HG03354 (cell line): Measurements from ENCODE around the gene CFAP45.

Experiments
- ATAC-seq: cut with Tn5 transposase; IDR thresholded peaks from one replicate; pipeline ENCODE4 v1.9.1; 2021; ENCODE audit warnings: mild to moderate bottlenecking; ENCODE audit not compliant: unreplicated experiment, poor library complexity, severe bottlenecking

Gene CFAP45, protein sequence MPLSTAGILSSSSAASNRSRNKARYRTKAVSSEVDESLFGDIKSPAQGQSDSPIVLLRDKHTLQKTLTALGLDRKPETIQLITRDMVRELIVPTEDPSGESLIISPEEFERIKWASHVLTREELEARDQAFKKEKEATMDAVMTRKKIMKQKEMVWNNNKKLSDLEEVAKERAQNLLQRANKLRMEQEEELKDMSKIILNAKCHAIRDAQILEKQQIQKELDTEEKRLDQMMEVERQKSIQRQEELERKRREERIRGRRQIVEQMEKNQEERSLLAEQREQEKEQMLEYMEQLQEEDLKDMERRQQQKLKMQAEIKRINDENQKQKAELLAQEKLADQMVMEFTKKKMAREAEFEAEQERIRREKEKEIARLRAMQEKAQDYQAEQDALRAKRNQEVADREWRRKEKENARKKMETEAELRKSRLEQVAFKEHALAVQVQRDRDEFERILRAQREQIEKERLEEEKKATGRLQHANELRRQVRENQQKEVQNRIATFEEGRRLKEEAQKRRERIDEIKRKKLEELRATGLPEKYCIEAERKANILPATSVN

DNA sequence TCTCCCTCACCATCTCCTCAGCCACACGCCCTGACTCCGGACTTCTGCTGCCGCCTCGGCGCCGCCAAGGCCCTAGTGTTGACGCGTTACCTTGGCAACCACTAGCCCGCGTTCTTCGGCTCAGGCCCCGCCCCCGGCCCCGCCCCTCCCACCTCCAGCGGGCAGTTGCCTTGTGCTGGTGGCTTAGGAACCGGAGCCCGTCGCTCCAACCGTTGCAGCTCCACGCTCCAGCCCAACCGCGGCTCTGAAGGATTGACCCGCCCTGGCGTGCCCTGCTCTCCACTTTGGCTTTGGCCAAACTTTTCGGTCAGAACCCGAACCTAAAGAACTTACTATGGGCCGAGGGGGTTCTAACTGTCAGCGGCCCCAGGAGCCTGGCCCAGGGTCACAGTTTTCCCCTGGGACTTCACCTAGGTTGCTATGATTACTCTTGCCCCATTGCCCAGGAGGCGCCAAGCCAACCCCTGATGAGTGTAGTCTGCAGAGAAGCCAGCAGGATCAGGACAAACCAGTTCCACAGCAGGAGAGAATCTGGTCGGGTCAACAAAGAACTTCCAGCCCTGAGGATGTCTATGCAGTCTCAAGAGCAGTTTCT lies at the start of gene CFAP45:
TSS of gene CFAP45 (minus strand) at position 80 of the 595 bp plus-strand sequence. CDS start at position 13, 67 bp downstream.
- ATAC-seq, result peak; percentile 61

DNA sequence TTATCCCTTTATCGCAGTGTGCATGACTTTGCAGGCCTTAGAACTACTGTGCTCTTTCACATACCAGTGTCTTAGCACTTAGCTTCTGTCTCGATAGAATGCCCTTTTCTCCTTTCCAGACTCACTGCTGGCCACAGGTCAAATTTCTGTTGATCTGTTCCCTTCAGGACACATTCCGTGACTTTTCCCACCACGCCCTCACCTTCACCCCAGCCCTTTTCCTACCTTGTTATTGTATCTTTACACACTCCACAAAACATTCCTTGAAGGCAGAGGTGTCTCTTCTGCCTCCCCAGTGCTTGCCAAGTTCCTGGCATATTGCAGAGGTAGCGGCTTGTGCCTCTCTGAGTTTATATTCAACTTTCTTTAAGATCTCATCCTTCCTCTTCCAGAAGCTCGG lies 49.2 kb upstream of the CFAP45 start:
- ATAC-seq, result no peak

DNA sequence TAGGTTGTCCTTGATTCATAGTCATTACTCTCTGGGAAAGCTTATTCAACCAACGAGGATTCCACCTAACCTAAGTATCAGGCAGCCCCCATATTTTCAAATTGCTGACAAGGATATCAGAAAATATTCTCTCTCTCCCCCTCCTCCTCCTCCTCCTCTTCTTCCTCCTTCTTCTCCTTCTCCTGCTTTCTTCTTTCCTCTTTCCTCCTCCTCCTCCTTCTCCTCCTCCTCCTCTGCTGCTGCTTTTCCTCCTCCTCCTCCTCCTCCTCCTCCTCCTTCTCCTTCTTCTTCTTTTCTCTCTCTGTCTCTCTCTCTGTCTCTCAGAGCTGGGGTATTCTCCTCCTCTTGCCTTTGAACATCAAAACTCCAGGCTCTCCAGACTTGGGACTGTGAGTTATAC lies 48.0 kb upstream of the CFAP45 start:
- no peak for ATAC-seq

DNA sequence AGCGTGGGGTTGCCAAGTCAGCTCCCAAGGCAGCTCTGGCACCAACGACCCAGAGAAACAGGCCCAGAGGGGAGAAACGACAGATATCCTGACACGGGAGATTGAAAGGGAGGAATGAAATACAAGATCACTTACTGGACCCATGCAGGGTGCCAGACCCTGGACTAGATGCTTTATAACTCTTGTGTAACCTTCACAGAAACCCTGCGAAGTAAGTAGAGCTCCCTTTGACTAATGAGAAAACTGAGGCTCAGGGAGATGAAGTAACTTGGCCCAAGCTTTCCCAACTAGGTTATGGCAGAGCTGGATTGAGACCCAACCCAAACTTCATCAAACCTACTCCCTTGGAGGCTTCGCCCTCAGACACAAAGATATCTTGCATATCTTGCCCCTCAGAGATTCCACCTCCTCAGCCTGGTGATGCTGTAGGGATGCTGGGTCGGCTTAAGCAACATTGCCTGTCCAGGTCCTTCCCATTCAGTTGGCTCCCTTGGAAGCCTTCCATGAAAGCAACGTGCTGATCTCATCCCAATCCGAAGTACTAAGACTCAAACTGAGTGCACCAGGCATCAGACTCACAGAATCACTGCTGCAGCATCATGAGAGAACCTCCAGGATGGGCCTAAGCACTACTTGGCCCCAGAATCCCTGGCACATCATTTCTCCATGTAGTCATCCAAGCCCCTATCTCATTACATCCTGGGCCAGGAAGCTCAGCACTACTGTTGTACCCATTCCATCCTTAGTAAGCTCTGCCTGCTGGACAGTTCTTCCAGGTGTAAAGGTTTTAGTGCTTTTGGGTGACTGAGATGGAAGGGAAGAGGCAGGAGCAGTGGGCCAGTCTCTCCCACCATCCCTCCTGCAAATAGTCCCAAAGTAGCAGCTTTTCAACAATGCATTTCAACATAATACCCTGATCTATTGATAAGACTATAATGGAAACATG lies 46.5 kb upstream of the CFAP45 start:
- no peak for ATAC-seq

DNA sequence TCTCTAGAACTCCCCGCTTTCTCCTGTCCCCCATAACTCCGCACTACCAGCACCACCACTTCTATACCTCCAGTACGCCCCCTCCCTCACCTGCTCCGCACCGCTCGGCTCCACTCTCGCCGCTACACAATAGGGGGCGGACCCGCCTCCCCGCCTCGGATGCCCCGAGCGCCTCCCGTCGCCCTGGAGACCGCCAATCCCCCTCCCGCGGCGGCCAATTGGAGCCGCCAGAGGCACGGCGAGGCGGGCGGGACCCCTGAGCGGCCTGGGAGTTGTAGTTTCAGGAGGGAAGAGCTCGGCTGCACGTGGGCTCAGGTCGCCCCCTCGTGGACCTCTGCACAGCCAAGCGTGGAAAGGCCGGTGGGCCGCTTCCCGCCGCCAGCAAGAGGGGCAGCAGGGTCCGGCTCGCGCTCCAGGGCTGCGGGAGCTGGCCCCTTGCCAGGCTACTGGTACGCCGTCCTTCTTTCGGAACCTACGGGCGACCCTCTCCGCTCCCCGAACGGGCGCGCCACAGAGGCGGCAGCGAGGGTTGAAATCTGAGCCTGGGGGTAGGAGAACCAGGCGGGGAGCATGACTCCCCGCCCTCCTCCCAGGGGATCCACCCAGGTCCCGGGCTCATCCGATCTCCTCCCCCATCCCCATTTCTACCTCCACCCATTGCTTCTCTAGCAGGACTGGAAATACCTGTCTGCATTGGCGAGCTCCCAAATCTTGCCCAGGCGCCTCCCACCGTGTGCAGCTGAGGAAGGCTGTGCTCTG lies 45.7 kb upstream of the CFAP45 start, which contains the start of gene IGSF9:
TSS of gene IGSF9 (minus strand) at position 131 of the 759 bp plus-strand sequence. CDS start 2,159 bp downstream, outside the sequence.
- peak; percentile 72 for ATAC-seq

DNA sequence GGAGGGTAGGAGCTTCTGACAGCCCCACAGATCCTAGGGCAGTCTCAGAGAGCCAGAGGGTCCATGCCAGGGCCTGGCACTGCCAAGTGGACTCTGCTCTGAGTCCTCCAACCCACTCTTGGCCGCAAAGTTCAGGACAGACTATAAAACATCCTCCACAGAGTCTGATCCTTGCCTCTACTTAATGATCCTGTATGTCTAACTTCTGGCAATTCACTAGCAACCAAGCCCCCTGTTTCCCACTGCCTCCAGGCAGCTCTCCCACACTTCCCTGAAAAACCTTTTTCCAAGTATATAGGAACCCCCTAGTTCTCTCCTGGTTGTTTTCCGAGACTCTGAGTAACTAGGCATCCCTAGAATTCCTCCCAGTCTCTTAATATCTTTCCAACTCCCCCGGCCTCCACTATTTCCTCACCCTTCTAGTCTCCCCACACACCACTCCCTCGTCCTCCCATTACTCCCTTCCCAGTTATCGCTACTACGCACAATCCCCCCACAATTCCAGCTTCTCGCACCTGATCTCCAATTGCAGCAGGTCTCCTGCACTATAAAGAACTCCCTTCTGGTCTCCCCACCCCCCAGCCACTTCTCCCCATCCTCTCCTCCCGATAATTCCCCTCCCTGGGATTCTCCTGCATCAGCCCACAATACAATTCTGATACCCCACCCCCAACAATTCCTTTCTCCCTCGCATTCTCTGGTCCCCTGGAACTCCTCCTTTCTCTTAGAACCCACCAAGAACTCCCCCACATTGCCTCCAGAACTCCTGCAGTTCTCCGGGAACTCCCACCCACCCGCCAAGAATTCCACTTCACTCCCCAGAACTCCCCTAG lies 44.9 kb upstream of the CFAP45 start:
- ATAC-seq, result no peak

DNA sequence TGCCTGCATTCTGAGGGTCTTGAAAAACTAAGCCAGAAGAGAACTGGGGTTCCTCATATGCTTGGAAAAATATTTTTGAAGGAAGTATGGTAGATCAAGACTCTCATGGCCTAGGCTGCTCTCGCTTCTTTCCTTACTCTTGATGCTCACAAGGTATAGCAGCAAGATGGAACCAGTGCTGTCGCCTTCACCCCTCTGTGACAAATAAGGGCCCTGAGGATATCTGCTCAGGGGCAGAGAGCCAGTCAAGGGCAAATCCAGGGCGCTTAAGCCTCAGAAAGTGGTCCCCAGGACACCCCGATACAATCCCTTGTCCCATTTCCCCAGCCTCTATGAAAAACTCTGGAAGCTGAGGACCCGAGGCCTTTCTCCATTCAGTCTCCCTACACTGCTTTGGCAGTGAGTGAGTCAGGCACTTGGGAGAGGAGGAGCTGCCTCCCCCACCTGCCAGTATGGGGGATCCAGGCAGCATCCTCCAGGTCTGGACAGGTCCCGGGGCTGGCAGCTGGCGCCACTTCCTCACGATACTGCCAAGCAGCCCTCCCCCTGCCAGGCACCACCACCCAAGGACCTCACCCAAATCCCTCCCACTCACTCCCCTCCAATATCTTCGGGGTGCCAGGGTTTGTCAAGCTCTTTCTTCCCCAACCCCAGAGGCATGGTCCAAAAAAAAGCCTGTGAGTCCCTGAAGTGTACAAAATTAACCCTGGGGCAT lies 44.1 kb upstream of the CFAP45 start:
- no peak for ATAC-seq

DNA sequence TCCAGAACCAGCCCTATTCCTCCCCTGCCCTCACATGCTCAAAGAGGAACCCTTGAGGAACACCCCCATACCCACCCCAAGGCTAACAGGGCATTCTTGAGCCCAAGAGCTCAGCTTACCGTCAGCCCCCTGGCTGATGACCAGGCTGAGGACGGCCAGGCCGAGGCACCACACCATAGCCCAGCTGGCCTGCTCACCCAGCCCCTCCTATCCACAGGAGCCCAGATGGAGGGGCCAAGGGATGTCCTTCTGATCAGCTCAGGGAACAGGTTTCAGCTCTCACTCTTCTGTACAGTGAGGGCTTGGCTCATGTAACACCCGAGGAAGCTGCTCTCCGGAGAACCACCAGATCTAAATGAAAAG lies 43.3 kb upstream of the CFAP45 start:
- ATAC-seq, result no peak

DNA sequence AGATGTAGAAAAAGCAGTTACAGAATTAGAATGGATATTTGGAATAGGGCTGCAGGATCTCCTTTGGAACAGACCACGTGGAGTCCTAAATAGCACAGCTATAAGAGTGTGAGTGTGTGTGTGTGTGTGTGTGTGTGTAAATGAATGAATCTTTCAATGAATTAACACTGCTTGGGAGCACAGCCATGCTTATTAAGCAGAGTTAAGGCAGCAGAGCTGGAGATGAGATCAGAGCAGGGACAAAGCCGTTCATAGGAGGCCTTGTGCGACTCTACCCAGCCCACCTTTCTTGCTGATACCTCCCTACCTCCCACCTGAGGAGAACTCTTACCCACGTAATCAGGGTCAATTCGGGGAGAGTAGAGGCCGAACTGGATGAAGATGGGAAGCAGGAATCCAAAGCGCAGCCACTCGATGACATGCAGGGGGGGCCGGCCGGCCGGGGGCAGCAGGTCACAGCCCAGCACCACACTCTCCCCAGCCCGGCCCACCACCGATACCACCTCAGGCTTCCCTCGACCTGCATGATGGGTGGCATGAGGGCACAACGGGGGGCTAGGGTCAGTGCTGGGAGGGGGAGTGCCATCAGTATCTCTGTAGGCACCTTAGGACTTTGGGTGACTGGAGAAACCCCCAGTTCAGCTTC lies 42.8 kb upstream of the CFAP45 start:
- no peak for ATAC-seq

DNA sequence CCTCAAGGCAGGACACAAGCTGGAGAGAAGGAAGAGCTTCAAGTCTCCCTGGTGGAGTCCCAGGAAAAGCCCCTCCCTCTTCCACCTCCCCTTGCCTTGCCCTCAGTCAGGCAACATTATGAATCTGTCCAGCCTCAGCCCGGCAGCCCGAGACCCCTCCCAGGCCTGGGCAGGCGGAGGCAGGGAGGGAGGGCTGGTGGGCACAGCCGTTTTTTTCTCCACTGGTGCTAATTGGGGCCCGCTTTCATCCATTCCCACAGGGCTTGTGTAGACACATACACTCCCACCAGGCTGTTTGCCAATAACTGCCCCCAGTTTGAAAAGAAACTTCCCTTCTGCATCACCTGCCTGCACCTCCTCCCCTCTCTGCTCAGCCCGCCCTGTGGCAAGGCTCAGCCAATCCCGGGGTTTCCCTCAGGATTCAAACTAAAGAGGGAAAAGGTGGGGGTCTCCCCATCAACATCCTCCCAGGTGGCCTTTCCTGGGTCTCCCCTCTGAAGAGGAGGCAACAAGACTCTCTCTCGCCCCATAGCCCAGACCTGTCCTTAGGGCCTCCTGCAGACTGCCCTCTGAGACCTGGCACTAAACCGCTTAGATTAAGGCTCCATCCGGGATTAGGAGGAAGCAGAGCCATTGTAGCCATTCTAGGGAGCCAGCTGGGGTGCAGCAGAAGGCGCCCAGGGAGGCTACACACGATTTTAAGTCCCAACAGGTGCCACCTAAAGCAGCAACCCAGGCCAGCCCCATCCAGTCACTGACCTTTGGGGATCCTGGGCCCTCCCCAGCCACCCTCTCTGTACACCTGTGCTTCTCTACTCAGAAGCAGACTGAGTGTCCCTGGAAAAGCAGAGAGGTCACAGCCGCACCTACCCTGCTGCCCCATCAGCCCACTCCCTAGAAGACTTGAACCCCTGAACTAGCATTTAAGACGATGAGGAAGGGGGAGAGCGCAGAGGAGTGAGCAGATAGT lies 41.9 kb upstream of the CFAP45 start:
- ATAC-seq, result no peak

DNA sequence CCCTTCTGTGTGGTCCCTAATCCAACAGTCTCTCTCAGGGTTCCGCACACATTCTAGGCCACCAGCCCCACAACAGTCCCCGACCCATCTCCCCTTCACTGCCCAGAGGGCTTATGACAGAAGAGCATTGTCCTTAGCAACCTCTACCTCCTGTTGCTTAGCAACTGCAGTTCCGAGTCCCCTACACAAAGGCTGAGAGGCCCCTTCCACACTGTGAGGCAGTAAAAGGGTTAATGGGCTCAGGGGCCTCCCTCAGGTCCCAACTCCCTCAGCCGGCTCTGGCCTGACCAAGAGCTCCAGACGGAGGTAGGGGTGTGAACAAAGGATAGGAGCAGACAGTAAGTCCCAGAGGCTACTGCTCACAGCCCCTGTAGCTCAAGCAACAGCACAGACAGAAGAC lies 41.2 kb upstream of the CFAP45 start:
- no peak for ATAC-seq

DNA sequence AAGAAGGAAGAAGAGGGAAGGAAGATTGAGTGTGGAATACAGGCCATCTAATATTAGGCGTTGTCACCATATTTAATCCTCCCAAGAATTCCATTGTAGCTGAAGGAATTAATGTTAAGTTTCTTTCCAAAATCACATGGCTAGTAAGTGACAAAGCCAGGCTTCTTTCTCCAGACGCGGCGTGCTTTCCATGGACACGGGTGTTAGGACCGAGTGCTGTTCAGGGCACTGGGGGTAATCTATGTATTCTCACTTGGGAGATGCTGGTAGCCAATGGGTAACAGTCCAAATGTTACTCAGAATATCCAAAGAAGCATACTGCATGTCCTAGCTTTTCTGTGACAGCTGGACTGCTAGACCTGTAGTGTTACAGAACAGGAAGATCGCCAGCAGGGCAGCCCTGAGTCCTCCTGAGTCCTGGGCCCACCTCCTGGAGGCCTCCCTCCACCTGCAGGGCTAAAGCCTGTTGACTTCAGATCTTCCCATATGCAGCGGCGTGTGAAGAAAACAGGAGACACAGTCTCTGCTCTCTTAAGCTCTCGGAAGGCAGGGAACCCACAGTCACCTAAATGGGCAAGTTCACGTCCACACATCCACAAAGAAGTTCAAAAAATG lies 40.1 kb upstream of the CFAP45 start:
- ATAC-seq, result no peak

DNA sequence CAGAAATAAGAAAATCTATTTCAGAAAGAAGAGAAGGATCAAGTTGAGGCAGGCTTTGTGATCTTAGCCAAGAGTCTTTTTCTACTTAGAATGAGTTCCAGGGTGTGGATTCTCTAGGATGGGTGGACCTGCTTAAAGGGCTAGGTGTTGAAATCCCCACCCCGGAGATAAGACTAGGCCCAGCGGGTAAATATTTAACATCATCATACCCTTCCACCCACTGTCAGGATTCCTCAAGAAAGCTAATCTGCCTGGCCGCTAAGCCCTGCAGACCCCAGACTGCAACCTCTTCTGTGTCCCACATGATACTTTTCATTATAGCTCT lies 39.7 kb upstream of the CFAP45 start:
- ATAC-seq, result no peak

DNA sequence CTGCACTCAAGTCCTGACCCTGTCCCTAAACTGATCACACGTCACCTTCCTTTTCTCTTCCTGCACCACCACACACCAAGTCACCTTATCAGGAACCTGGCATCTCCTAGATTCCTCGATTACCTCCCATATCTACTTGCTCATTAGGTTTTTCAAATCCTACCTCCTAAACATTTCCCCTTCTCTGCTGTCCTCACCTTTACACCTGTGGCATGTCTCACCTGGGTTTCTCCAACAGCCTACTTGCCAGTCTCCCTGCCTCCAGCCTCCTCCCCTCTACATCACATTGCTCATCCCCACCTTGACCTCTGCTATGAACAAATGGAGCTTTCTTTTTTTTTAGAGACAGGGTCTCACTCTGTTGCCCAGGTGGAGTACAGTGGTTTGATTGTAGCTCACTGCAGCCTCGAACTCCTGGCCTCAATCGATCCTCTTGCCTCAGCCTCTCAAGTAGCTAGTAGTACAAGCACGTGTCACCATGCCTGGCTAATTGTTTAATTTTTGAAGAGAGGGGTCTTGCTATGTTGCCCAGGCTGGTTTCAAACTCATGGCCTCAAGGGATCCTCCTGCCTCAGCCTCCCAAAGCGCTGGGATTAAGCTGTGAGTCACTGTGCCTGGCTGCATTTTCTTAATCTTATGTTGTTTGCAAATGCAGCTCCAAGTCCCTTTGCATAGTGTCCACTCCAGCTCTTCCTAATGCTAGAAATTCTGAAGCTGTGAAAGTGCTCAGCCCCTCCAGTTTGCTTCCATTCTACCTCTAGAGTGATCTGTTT lies 39.1 kb upstream of the CFAP45 start:
- no peak for ATAC-seq

DNA sequence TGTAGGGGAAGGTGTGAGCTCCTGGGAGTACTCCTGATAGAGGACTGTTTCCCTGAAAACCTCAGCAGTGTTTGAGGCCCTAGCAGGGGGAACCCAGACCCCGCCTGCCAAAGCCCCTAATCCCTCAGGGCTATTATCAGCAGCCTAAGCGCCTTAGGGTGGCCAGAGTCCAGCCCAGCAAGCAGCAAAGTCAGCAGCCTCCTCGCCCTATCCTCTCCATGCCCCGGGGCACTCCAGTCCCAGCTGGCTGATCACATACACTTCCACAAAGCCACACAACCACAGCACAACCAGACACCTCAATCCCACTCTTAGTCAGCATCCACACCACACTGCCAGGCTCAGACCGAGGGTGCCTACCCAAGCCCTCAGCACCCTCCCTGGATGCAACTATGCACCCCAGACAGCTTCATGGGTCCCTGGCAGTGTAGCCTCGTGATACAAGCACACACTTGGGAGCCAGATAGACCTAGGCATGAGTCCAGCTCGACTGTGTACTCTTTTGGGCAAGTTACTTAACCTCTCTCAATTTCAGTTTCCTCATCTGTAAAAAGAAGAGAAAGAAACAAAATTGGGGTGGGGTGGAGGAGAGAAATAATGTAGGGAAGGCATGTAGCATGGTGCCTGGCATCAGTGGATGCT lies 38.4 kb upstream of the CFAP45 start:
- ATAC-seq, result no peak
